HG02938 (cell line): Measurements from ENCODE around the gene VTCN1.

ENCODE experiments used
- ATAC-seq: cut with Tn5 transposase; IDR thresholded peaks from one replicate; pipeline ENCODE4 v1.9.1; 2021; ENCODE audit warnings: mild to moderate bottlenecking, moderate library complexity; ENCODE audit not compliant: unreplicated experiment

VTCN1 gene

DNA sequence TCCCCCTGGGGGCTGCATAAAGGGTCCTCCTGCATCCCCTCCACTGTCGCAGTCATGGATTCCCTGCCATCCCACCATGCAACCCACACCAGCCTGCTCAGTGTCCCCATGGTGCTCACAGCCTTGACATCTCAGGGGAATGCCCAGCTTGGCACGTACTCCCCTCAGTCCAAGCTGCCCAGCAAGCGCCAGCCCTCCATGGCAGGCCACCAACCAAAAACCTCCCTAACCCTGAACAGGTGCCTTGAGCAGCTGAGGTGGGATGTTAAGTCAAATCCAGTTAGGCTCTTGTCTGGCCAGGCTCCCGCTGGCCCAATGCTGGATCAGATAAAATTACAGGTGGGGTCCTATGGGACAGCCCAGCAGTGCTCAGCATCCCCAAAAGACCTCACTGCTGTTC is 341 bp downstream of the VTCN1 start:
- ATAC-seq = no peak

DNA sequence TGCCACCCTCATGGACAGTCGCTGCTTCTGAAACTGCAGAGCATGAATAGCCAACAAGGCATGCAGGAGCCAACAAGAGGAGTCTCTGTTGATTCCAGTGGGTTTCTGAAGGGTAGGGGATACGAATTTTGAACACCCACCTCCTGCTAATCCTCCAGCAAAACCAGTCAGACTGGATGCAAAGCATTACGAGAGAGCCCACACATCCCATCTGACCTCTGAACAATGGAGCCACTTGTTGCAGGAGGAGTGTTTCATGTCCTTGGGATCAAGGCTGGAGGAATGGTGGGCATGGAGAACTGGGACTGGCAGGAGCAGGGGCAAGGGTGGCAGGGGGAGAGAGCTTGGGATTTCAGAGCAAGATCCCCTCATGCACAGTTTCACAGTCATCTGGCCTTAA is 1.6 kb downstream of the VTCN1 start:
- no peak for ATAC-seq

DNA sequence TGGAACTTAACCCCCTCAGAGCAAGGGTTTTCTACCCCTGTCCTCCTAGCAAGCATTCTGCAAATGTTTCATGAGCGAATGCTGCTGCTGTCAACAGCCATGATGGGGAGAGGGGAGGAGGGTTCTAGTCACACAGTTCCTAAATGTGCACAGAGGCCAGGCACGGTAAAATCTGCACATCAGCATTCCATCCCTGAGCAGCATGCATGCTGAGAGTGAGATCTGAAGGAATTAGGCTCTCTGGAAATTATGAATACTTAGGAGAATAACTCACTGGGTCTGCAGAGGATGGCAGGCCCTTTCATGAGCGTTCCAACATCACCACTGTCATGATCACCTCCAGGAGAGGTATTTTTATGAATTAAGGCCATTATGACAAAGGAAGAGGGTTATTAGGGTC is 2.1 kb downstream of the VTCN1 start:
- no peak for ATAC-seq

DNA sequence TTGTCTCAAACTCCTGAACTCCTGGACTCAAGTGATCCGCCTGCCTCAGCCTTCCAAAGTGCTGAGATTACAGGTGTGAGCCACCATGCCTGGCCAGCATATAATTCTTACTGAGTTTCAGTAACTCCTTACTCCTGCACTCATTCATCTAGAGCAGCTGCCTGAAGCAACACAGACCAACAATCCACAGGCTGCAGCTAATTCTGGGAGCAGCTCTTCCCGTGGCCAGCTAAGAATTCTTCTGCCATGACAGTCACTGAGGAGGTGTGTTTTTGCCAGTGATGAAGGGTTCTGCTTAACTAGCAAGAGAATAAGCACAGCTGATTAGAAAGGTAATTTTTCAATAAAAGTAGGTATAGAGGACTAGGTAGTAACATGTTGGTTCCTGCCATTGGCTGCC is 5.4 kb downstream of the VTCN1 start:
- ATAC-seq = no peak

DNA sequence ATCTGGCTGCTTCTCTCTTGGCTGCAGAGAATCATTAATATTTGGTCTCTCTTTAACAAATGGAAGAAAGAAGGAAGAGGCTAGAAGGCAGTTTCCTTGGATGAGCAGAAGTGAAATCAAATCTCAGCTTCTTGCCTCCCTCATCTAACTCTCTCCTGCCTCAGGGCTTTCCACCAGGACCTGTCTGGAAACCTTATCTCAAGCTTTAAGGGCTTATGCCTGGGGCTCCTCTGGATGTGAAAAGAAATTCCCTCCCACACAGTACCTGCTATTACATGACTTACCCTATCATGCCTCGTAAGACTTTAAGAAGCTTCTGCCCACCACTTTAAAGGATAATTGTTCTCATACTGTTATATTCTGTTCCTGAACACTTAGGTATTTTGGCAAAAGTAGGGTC is 8.9 kb downstream of the VTCN1 start:
- no peak for ATAC-seq

DNA sequence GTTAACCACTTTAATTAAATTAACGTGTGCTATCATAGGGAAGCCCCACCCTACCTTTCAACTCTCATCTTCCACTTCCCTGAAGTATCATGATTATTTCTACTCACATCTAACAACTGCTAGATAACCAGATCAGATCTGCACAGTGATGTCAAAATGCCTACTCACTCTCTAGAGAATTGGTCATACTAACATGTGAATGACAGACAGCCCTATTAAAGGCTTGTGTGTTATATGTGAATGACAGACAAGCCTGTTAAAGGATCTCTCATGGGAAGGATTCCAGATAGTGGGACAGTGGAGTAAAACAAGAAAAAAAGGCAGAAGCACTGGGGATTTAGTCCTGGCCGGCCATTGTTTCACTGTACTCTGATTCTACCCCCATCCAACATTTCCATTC is 12.6 kb downstream of the VTCN1 start:
- ATAC-seq = no peak

DNA sequence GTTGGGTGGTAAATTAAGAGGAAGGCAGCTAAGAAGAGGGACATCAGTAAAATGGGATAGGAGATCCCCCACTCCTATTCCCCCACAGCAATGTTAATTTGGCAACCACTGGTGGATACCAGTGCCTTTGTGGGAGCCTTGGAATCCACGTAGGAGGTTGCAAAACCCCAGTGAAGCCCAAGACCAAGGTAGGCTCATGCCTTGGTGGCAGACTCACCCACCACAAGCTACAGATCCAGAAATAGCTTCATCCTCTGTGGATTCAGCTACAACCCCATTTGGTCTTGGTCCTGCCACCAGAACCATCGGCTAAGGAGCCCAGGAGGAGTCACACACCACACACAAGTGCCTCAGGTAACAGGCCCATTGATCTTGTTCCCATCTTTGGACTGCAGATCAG is 21.0 kb downstream of the VTCN1 start:
- ATAC-seq = no peak

DNA sequence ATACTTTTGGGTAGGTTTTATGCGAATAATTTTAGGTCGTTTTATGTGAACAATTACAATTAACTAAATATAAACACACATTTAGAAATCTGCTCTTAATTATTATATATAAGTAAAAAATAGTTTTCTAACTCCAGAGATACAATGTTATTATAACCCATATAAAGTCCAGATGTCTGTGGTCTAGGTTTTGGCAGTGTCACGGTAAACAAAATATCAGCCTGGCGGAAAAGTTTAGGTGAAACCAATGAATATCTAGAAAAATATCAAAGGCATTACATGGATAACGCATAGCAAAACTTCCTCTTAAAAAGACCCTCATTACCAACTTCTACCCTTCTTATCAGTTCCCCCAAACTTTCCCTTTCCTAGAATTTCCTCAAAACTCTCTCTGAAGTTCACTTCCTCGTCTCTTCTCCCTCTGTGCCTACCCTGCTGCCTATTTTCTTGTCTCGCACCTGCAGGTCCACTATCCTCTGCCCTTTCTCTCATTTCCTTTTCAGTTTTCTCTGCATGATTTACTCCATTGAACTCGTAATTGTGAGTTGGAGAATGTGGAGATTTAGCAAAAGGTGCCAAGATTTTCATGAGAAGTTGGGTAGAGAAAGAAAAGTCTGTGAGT is 21.8 kb downstream of the VTCN1 start:
- ATAC-seq = no peak

DNA sequence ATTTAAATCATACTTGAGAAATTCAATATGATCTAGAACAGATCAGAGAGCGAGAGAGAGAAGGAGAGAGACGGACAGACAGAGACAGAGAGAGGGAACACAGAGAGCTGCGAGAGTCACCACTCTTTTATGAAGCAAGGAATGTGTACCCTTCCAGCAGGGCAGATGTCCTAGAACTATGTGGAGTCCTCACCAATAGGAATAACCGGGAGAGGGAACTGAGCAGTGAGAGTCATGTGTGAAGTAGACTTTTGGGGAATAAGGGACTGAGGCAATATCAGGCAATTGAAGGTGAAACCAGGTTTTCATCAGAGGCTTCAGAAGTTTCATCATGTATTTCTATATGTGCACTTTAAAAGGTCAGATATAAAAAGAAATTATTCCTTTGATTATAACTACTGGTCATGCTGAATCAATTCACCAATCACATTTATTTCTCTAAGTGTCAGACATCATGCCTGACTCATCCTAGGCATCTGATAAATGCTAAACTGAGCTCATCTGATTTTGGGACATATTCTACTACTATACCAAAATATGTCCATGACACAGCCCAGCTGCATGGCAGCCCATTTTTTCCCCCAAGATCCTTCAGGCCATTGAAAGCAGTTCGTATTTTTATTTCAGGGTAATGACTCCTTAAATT is 22.4 kb downstream of the VTCN1 start:
- ATAC-seq = no peak

DNA sequence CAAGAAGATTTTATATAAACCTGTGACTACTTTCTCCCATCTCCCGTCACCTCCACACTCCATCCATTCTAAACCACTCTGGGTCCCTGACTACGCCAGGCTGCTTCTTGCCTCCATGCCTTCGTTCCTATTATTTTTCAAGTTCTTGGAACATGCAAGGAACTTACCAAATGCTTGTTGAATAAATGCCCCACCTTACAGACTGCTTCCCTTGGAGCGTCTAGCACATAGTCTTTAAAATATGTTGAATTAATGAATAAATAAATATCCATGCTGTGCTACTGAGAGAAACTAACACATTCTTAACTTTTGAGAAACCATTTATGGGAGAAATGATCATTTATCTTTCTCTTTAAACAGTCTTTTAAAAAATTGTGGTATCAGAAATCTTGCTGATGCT is 27.6 kb downstream of the VTCN1 start:
- ATAC-seq = no peak

DNA sequence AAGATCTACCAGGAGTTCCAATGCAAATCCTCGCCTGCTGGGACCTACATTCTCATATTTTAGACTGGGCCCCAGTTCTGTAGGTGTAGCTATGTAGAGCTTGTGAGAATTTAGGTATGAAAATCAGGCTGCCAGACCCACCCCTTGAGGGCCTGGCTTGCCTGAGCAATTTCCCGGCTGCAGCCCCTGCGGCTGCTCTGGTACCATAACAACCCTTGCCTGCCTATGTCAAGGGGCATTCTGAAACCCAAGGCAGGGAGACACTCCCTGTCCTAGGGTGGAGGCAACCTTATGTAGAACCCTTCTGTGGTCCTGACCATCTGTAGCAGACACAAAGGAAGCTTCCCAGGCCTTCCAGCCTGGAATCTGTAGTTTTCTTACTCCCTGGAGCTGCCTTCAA is 28.4 kb downstream of the VTCN1 start:
- no peak for ATAC-seq

DNA sequence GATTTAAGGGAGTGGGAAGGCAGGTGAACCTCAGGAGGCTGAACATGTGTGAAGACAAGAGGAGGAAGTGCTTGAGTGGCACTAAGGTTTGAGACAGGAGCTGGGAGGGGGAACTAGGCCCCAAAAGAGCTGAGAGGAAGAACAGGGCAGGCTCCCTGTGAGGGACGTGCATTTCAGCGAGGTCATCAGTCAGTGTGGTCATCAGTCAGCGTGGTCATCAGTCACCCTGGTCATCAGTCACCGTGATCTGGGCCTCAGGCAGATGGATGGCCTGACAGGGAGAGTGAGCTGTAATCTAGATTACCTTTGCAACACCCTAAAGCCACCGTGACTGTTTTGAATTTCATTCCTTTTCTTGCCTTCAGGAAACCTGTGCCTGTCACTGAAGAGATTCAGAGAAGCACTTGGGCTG is 29.1 kb downstream of the VTCN1 start:
- ATAC-seq = no peak

DNA sequence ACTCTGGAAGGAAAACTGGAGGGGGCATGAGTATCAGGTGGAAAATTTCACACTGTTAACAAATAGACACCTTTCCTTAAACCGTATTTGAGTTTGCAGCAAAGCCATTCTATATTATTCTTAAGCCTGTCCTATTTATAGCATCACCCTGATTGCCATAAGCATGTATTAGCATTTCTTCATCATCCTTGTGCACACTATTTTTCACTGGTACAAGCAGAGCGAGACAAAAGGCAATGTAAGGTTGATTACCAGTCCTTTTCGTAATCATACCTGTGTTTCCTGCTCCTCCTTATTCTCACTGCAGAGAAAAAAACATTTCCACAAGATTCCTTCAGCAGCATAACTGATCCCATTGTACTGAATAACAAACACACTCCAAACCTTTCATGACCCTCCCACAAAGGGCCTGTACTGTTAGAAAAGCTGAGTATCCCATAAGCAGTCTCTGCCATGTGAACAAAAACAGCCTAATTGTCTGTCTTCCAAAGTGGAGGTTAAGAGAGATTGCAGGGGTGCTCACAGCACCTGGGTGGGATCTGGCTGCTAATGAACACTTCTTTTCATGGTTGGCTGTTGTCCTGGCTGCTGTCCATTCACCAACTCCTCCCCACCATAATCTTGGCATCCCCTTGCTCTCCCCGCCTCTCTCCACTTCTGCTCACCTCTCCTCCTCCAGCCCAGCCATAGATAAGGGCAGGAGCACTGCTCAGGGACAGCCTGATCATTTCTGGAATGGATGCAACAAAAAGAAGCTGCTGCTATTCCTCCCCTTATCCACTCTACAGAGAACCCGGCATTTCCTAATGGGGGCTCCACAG is 30.4 kb downstream of the VTCN1 start:
- ATAC-seq = no peak

DNA sequence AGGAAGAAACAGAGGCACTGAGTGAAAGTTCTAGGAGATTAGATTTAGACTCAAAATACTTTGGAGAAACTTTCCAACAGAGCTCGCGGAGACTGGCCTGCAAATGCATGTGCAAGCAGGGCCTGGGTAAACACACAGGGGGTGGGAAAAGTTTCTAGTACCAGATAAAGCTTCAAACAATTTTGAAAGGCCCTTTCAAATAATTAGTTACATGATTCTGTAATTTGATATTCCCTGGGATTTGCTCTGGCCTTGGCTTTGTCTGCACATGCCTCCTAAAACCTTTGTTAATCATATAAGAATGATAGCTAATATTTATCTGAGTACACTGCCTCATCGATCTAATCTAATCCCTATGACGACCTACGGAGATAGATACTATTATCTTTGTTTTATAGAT is 31.3 kb downstream of the VTCN1 start:
- ATAC-seq = no peak

DNA sequence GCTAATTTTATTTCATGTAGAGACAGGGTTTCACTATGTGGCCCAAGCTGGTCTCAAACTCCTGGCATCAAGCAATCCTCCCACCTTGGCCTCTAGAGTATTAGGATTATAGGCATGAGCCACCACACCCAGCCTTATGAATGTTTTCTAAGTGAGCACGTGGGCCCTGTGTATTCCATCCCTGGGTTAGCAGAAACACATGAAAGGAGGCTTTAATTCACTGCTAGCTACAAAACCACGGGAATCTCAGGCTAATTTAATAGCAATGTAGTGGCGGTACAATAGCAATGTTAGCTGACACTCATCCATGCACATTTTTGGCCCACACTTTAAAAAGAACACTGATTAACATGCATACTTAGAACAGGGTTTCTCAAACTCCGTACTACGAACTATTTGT is 32.0 kb downstream of the VTCN1 start:
- ATAC-seq = no peak

DNA sequence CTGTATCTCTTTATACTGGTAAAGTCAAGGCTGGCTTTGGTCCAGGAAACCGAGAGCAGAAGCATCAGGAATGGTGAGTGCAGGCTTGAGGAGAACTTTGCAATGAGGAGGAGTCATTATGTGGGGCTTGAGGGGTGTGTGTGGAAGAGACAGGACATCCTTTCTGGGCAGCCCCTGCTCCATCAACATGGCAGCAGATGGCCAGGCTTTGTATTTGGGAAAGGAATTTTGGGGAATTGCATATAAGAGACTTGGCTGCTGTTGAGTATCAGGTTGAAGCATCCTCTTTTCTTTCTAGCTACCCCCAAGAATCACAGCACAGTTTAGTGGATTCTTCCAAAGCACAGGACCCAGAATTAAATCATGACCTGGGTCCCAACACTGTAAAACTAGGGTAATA is 33.4 kb downstream of the VTCN1 start:
- no peak for ATAC-seq

DNA sequence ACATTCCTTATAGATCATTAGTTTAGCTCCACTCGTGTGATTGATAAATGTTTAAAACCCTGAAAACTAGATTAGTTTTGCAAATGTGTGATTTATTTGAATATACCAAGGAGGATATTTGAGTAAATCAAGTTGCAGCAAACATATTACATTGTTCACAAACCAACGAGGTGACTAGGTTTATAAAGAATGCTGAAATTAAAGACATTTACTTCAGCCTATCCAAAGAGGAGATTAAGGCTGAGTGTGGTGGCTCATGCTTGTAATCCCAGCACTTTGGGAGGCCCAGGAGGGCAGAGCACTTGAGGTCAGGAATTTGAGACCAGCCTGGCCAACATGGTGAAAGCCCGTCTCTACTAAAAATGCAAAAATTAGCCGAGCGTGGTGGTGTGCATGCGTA is 34.1 kb downstream of the VTCN1 start:
- ATAC-seq = no peak

DNA sequence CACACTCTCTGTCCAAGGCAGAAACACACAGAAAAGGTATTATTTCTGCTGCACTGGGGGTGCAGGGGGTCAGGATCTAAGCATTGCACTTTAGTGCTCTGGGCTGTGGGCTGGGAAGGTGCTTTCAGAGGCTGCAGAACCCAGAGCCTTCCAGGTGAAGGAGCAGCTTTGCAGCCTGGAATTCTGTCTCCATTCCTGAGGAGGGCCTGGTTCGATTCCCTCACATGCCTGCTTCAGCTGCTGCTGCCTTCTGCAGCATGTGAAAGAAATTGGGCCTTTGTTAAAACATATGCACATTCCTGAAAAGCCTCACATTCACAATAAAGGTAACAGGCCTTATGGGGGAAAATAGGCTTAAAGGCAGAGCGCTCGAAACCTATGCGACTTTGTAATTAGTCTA is 35.9 kb downstream of the VTCN1 start:
- ATAC-seq = no peak

DNA sequence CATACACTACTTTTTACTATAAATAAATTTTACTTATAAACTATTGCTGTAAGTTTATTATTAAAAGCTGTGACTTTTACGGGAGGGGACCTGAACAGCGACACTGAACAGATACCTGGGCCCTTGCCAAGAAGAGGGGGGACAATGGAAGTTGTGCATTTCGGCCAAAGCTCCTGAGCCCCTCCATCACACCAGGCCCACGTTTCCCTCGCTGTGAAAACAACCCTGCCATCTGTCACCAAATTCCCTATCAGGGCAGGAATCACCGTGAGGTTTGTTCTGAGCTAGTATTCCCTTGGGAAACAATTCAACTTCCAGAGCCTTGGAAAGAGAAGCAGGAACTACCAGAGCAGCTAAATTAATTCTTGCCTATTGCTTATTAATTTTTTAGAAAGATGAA is 37.0 kb downstream of the VTCN1 start:
- no peak for ATAC-seq

DNA sequence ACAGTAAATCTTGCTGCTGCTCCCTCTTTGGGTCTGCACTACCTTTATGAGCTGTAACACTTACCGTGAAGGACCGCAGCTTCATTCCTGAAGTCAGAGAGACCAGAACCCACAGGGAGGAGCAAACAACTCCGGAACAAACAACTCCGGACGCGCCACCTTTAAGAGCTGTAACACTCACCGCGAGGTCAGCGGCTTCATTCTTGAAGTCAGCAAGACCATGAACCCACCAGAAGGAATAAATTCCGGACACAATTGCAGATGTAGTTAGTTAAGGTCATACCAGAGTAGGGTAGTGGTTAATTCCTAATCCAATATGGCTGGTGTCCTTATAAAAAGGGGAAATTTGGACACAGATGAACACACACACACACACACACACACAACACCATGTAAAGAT is 37.7 kb downstream of the VTCN1 start:
- no peak for ATAC-seq

DNA sequence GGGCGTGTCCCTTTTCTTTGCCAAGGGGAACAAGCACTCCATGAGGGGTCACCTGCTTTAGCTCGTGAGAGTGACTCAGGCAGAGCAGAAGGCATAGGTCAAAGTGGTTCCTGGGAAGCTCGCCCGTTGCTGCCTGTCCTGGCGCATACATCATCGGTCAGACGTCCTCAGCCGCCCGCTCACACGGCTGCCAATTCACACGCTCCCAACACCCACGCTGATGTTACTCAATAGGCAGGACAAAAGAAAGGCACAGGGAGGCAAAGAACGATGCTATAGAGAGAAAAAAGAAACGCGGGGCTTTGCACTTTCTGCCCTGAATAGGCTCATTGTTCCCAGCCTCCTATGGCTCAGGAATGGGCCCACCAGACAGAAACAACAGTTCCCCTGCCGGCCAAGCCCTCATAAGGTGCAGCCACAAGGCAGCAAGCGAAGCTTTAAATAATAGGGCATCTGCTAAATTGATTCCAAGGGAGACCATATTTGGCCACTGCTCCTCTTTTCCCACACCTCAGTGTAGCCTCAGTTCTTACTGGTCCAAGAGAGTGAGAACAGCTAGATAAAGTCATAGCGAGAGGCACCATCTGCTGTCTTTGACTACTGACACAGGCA is 38.7 kb downstream of the VTCN1 start:
- no peak for ATAC-seq
